ENCODE data around the gene PFDN4.

- TF ChIP-seq POLR2AphosphoS5 (IDR thresholded peaks at IDR 0.05; ENCODE audit: low read depth, low read length) (no peak), SPI1 (IDR thresholded peaks at IDR 0.05; ENCODE audit: low read depth, low read length) (no peak), TAF1 (IDR thresholded peaks at IDR 0.05; ENCODE audit: low read depth, low read length) (no peak), POLR2A (IDR thresholded peaks at IDR 0.05; ENCODE audit: low read depth, low read length) (no peak), POU2F2 (IDR thresholded peaks at IDR 0.05; ENCODE audit: low read depth, low read length) (no peak), PAX5 (IDR thresholded peaks at IDR 0.05; ENCODE audit: insufficient read depth, low read length, severe bottlenecking) (no peak)
These were observed 59.7 kb downstream of the PFDN4 start for GRCh38 chr20:54267483-54268003.

Measured in GM12891 (cell line).